GM12875 (cell line): ENCODE data around the gene CEP104.

Experiments
- H3K4me3 ChIP-seq: one replicate; pipeline ENCODE4 v1.5.1; 2011; ENCODE audit warnings: low read depth, low read length, control low read depth
- CTCF ChIP-seq: IDR thresholded peaks from 2 replicates; pipeline ENCODE4 v1.5.1; 2011; ENCODE audit warnings: low read depth, mild to moderate bottlenecking, control low read depth, inconsistent platforms, low read length, moderate library complexity, borderline replicate concordance; ENCODE audit not compliant: insufficient read depth

The CEP104 gene

GRCh38 chr1:3893190-3893589, 36.2 kb upstream of the CEP104 start:
- no peak for TF ChIP-seq CTCF
- H3K4me3 ChIP-seq, result no peak overlapping the region

GRCh38 chr1:3892748-3893147, 35.7 kb upstream of the CEP104 start:
- no peak for TF ChIP-seq CTCF
- H3K4me3 ChIP-seq, result no peak overlapping the region

- H3K4me3 ChIP-seq, result no peak overlapping the region
- TF ChIP-seq CTCF, result no peak
These were observed 34.4 kb upstream of the CEP104 start for GRCh38 chr1:3891329-3891865.

GRCh38 chr1:3890389-3891328, 33.6 kb upstream of the CEP104 start:
- H3K4me3 ChIP-seq, result no peak overlapping the region
- TF ChIP-seq CTCF, result no peak

- TF ChIP-seq CTCF, result no peak
- no peak overlapping the region for H3K4me3 ChIP-seq
These were observed 32.9 kb upstream of the CEP104 start for GRCh38 chr1:3889936-3890335.

GRCh38 chr1:3888301-3888700, 31.3 kb upstream of the CEP104 start:
- no peak for TF ChIP-seq CTCF
- H3K4me3 ChIP-seq, result no peak overlapping the region

GRCh38 chr1:3886691-3887090, 29.7 kb upstream of the CEP104 start:
- no peak overlapping the region for H3K4me3 ChIP-seq
- no peak for TF ChIP-seq CTCF
